H9 (cell line): Measurements from ENCODE around the gene KRTAP16-1. TPM values are rescaled to one million over a fixed set of nuclear protein-coding genes. Genes with fewer than 3 reads are reported as not detected.

Experiments
- DNase-seq: peaks from one replicate; pipeline ENCODE4 v3.0.0-alpha.2; 2017
- H2AFZ ChIP-seq: one replicate; pipeline ENCODE4 v1.6.1; 2013; ENCODE audit warnings: mild to moderate bottlenecking, low read length, control low read depth, moderate library complexity
- H2AK5ac ChIP-seq: 2 replicates; pipeline ENCODE4 v1.6.1; 2013; ENCODE audit warnings: low read length, control low read depth, mixed read lengths; ENCODE audit not compliant: insufficient read length
- H2BK120ac ChIP-seq: one replicate; pipeline ENCODE4 v1.6.1; 2013; ENCODE audit warnings: low read depth, mild to moderate bottlenecking, low read length, control low read depth, inconsistent platforms; ENCODE audit not compliant: poor library complexity, severe bottlenecking
- H2BK12ac ChIP-seq: 2 replicates; pipeline ENCODE4 v1.6.1; 2013; ENCODE audit warnings: low read length, control low read depth, mixed read lengths, low read depth; ENCODE audit not compliant: insufficient read length
- H2BK15ac ChIP-seq: 2 replicates; pipeline ENCODE4 v1.6.1; 2013; ENCODE audit warnings: low read depth, low read length, control low read depth
- H2BK20ac ChIP-seq: one replicate; pipeline ENCODE4 v1.6.1; 2013; ENCODE audit warnings: low read depth, mild to moderate bottlenecking, low read length, control low read depth, inconsistent platforms; ENCODE audit not compliant: poor library complexity, severe bottlenecking
- H2BK5ac ChIP-seq: 2 replicates; pipeline ENCODE4 v1.6.1; 2013; ENCODE audit warnings: low read length, control low read depth, mixed read lengths; ENCODE audit not compliant: insufficient read length
- H3K14ac ChIP-seq: 2 replicates; pipeline ENCODE4 v1.6.1; 2013; ENCODE audit warnings: low read length, control low read depth; ENCODE audit not compliant: insufficient read depth
- H3K18ac ChIP-seq: 2 replicates; pipeline ENCODE4 v1.6.1; 2013; ENCODE audit warnings: low read depth, mild to moderate bottlenecking, mixed read lengths, low read length, control low read depth; ENCODE audit not compliant: insufficient read length
- H3K23ac ChIP-seq: 2 replicates; pipeline ENCODE4 v1.6.1; 2013; ENCODE audit warnings: low read length, control low read depth, mixed read lengths, low read depth; ENCODE audit not compliant: insufficient read length
- H3K23me2 ChIP-seq: 2 replicates; pipeline ENCODE4 v1.6.1; 2013; ENCODE audit warnings: low read depth, mild to moderate bottlenecking, mixed read lengths, low read length, control low read depth; ENCODE audit not compliant: insufficient read length, poor library complexity, severe bottlenecking
- H3K27ac ChIP-seq: 2 replicates; pipeline ENCODE4 v1.5.1; 2013; ENCODE audit warnings: low read length, control low read depth, mixed read lengths, low read depth; ENCODE audit not compliant: insufficient read length
- H3K27me3 ChIP-seq: 2 replicates; pipeline ENCODE4 v1.6.1; 2013; ENCODE audit warnings: low read length, control low read depth, inconsistent platforms; ENCODE audit not compliant: insufficient read depth
- H3K4ac ChIP-seq: 2 replicates; pipeline ENCODE4 v1.6.1; 2013; ENCODE audit warnings: low read depth, mild to moderate bottlenecking, control low read depth, inconsistent platforms, low read length, moderate library complexity
- H3K4me1 ChIP-seq: 2 replicates; pipeline ENCODE4 v1.6.1; 2013; ENCODE audit warnings: low read length, control low read depth, inconsistent platforms; ENCODE audit not compliant: insufficient read depth
- H3K4me2 ChIP-seq: 2 replicates; pipeline ENCODE4 v1.6.1; 2013; ENCODE audit warnings: low read length, control low read depth, mixed read lengths; ENCODE audit not compliant: insufficient read length, insufficient read depth
- H3K56ac ChIP-seq: 2 replicates; pipeline ENCODE4 v1.6.1; 2013; ENCODE audit warnings: low read depth, mild to moderate bottlenecking, mixed read lengths, low read length, control low read depth; ENCODE audit not compliant: insufficient read length
- H3K79me1 ChIP-seq: 2 replicates; pipeline ENCODE4 v1.6.1; 2013; ENCODE audit warnings: low read depth, mild to moderate bottlenecking, moderate library complexity, low read length, control low read depth, inconsistent platforms; ENCODE audit not compliant: insufficient read depth, poor library complexity, severe bottlenecking
- H3K79me2 ChIP-seq: 2 replicates; pipeline ENCODE4 v1.6.1; 2013; ENCODE audit warnings: low read length, control low read depth, inconsistent platforms; ENCODE audit not compliant: insufficient read depth
- H3K9ac ChIP-seq: 2 replicates; pipeline ENCODE4 v1.6.1; 2013; ENCODE audit warnings: low read length, control low read depth, mixed read lengths; ENCODE audit not compliant: insufficient read length; ENCODE audit errors: extremely low read depth
- H3K9me3 ChIP-seq: one replicate; pipeline ENCODE4 v1.6.1; 2013; ENCODE audit warnings: low read depth, low read length, inconsistent platforms; ENCODE audit not compliant: control insufficient read depth
- H3T11ph ChIP-seq: one replicate; pipeline ENCODE4 v1.6.1; 2013; ENCODE audit warnings: mild to moderate bottlenecking, low read length, control low read depth, inconsistent platforms
- H4K20me1 ChIP-seq: one replicate; pipeline ENCODE4 v1.6.1; 2013; ENCODE audit not compliant: control insufficient read depth, insufficient read length, insufficient read depth
- H4K5ac ChIP-seq: 2 replicates; pipeline ENCODE4 v1.6.1; 2013; ENCODE audit warnings: low read depth, mild to moderate bottlenecking, mixed read lengths, low read length, control low read depth; ENCODE audit not compliant: insufficient read length
- H4K8ac ChIP-seq: replicated peaks from 2 replicates; pipeline ENCODE4 v1.6.1; 2013; ENCODE audit warnings: low read length, control low read depth, mixed read lengths, low read depth; ENCODE audit not compliant: insufficient read length
- H4K91ac ChIP-seq: 2 replicates; pipeline ENCODE4 v1.6.1; 2013; ENCODE audit warnings: low read depth, mild to moderate bottlenecking, moderate library complexity, mixed read lengths, low read length, control low read depth; ENCODE audit not compliant: insufficient read length
- H3K27ac Mint-ChIP-seq, 3 experiments: 2 replicates in 2 of 3; 3 replicates in 1 of 3; pipeline ENCODE4 v1.8.0; 2020 to 2021; ENCODE audit warnings: mixed read lengths in 3 of 3, mild to moderate bottlenecking in 1 of 3, moderate library complexity in 1 of 3
- H3K27me3 Mint-ChIP-seq: 2 replicates; pipeline ENCODE4 v1.8.0; 2021; ENCODE audit warnings: low read depth, mild to moderate bottlenecking, moderate library complexity, mixed read lengths
- H3K36me3 Mint-ChIP-seq, 3 experiments: 2 replicates in 2 of 3; 3 replicates in 1 of 3; pipeline ENCODE4 v1.8.0; 2020 to 2021; ENCODE audit warnings: low read depth in 3 of 3, mixed read lengths in 3 of 3; ENCODE audit not compliant: insufficient read depth in 1 of 3
- H3K4me1 Mint-ChIP-seq, 2 experiments: 2 replicates each; pipeline ENCODE4 v1.8.0; 2020; ENCODE audit warnings: mixed read lengths in 2 of 2
- H3K4me3 Mint-ChIP-seq, 2 experiments: 2 replicates in 1 of 2; 3 replicates in 1 of 2; pipeline ENCODE4 v1.8.0; 2020 to 2021; ENCODE audit warnings: mild to moderate bottlenecking in 2 of 2, mixed read lengths in 2 of 2, moderate library complexity in 1 of 2
- H3K9me3 Mint-ChIP-seq, 2 experiments: 2 replicates in 1 of 2; 3 replicates in 1 of 2; pipeline ENCODE4 v1.8.0; 2020; ENCODE audit warnings: mild to moderate bottlenecking in 2 of 2, mixed read lengths in 2 of 2, moderate library complexity in 1 of 2
- WGBS: extraction: QIAGEN DNeasy Blood & Tissue Kit; methylation state at CpG from one replicate; pipeline ENCODE4 v1.1.7; 2013; ENCODE audit warnings: missing lambda C conversion rate, low lambda C conversion rate, mixed read lengths; ENCODE audit not compliant: insufficient read length; ENCODE audit errors: extremely low coverage; 5-methylcytosine and 5-hydroxymethylcytosine counted together
- total RNA-seq: library from RNA; stranded (reverse); gene quantifications from 2 replicates; pipeline ENCODE4 v1.2.1, GENCODE V29; 2021
- TF ChIP-seq, protein P1 (sequence below): fragments of 200-600 bp; sonication (generic); conservative IDR thresholded peaks from 3 replicates; pipeline ENCODE4 v1.8.0; 2021; ENCODE audit warnings: antibody characterized with exemption, mild to moderate bottlenecking

Gene KRTAP16-1
- total RNA-seq, 1 experiment from 2014 or later, result not detected

- Mint-ChIP-seq H3K9me3 (no peaks in the 10 kb centered on the region; a peak in 2 of 5 replicates), H3K4me3 (no peak overlapping the region), H3K27me3 (peaks cover 9% of the 10 kb centered on the region), H3K4me1 (no peaks in the 10 kb centered on the region), H3K36me3 (no peaks in the 10 kb centered on the region), H3K27ac (no peak overlapping the region)
- Histone ChIP-seq H3K27me3 (no peaks in the 10 kb centered on the region), H2AFZ (no peak overlapping the region), H3K79me1 (no peaks in the 10 kb centered on the region), H2BK15ac (no peak overlapping the region), H3K4me2 (no peak overlapping the region), H2BK120ac (no peak overlapping the region), H4K5ac (no peak overlapping the region), H3K56ac (no peak overlapping the region), H2BK5ac (no peak overlapping the region), H3K9ac (no peak overlapping the region), H4K91ac (no peak overlapping the region), H4K8ac (no peak overlapping the region), H2BK20ac (no peak overlapping the region), H3K14ac (no peak overlapping the region), H3K23ac (no peak overlapping the region), H2BK12ac (no peak overlapping the region), H3K79me2 (no peaks in the 10 kb centered on the region), H3K27ac (no peak overlapping the region), H3K23me2 (no peaks in the 10 kb centered on the region), H3K4me1 (no peaks in the 10 kb centered on the region), H3T11ph (no peak overlapping the region), H3K18ac (no peak overlapping the region), H2AK5ac (no peak overlapping the region), H4K20me1 (no peaks in the 10 kb centered on the region), H3K4ac (no peak overlapping the region), H3K9me3 (no peaks in the 10 kb centered on the region)
- no CpG with 5 or more reads among the region's 4 CpGs for WGBS
- no peak for DNase-seq
- TF ChIP-seq, protein P1, sequence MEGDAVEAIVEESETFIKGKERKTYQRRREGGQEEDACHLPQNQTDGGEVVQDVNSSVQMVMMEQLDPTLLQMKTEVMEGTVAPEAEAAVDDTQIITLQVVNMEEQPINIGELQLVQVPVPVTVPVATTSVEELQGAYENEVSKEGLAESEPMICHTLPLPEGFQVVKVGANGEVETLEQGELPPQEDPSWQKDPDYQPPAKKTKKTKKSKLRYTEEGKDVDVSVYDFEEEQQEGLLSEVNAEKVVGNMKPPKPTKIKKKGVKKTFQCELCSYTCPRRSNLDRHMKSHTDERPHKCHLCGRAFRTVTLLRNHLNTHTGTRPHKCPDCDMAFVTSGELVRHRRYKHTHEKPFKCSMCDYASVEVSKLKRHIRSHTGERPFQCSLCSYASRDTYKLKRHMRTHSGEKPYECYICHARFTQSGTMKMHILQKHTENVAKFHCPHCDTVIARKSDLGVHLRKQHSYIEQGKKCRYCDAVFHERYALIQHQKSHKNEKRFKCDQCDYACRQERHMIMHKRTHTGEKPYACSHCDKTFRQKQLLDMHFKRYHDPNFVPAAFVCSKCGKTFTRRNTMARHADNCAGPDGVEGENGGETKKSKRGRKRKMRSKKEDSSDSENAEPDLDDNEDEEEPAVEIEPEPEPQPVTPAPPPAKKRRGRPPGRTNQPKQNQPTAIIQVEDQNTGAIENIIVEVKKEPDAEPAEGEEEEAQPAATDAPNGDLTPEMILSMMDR, result no peak
These were observed 45.4 kb upstream of the KRTAP16-1 start for GRCh38 chr17:41354536-41354935.
